Ovary (tissue), 3 donors: ENCODE results near the gene CTIF.

ENCODE experiments used
- CTCF ChIP-seq, 3 donors: fragments of 450-650 bp in 2 of 3; fragments of 200-600 bp in 1 of 3; IDR thresholded peaks; one replicate each; pipeline versions ENCODE4 v1.5.1 to v1.8.0; 2016 to 2022; ENCODE audit warnings: antibody characterized with exemption in 3 of 3, mild to moderate bottlenecking in 1 of 3
- EP300 ChIP-seq: sonication (generic); formaldehyde crosslinking; IDR thresholded peaks from one replicate; pipeline ENCODE4 v1.6.1; 2017; ENCODE audit warnings: antibody characterized with exemption
- donor health status: DM: no; HTN: no; CAD: no.

GRCh38 chr18:48583573-48583972 is 44.7 kb downstream of the CTIF start:
- no peak for TF ChIP-seq EP300
- no peak for TF ChIP-seq CTCF (IDR thresholded peaks at IDR 0.05)
